K562 (cell line): ENCODE measurements around the gene A2ML1. TPM values are rescaled to one million over a fixed set of nuclear protein-coding genes. Genes with fewer than 3 reads are reported as not detected.
A peak's percentile ranks its signal among the peaks of the same experiment; 100 is the strongest.

ENCODE experiments used
- ATF7 ChIP-seq: fragments of 450-650 bp; IDR thresholded peaks from 2 replicates; pipeline ENCODE4 v1.7.1; 2014; ENCODE audit warnings: mild to moderate bottlenecking, moderate library complexity
- BHLHE40 ChIP-seq: IDR thresholded peaks from 2 replicates; pipeline ENCODE4 v1.6.1; 2011; ENCODE audit warnings: low read length, improper control_type of control experiment
- CBX3 ChIP-seq, 2 experiments: IDR thresholded peaks; 1 replicate in 1 of 2; 2 replicates in 1 of 2; pipeline ENCODE4 v1.6.1; 2012; ENCODE audit warnings: inconsistent platforms in 2 of 2, low read length in 2 of 2, borderline replicate concordance in 1 of 2, control low read depth in 1 of 2
- E2F5 ChIP-seq: sonication (generic); formaldehyde crosslinking; IDR thresholded peaks from 2 replicates; pipeline ENCODE4 v1.8.0; 2022; ENCODE audit warnings: mild to moderate bottlenecking, missing genetic modification reagents
- GTF2A2 ChIP-seq: IDR thresholded peaks from 2 replicates; pipeline ENCODE4 v1.6.1; 2016; ENCODE audit warnings: mild to moderate bottlenecking, missing genetic modification characterization, missing compliant biosample characterization
- MCM2 ChIP-seq: fragments of 450-650 bp; IDR thresholded peaks from 2 replicates; pipeline ENCODE4 v1.6.1; 2017; ENCODE audit warnings: low read depth, mild to moderate bottlenecking
- MTA3 ChIP-seq: fragments of 450-650 bp; formaldehyde crosslinking; IDR thresholded peaks from 2 replicates; pipeline ENCODE4 v1.6.1; 2017; ENCODE audit warnings: mild to moderate bottlenecking, borderline replicate concordance
- NFRKB ChIP-seq: fragments of 450-650 bp; IDR thresholded peaks from 2 replicates; pipeline ENCODE4 v1.6.1; 2016; ENCODE audit warnings: low read depth
- SMARCA5 ChIP-seq: fragments of 450-650 bp; IDR thresholded peaks from 2 replicates; pipeline ENCODE4 v1.6.1; 2016
- TAL1 ChIP-seq: fragments of 450-650 bp; IDR thresholded peaks from 2 replicates; pipeline ENCODE4 v1.6.1; 2016; ENCODE audit warnings: mild to moderate bottlenecking
- TRIM28 ChIP-seq: fragments of 450-650 bp; IDR thresholded peaks from 2 replicates; pipeline ENCODE4 v1.6.1; 2017
- ZFX ChIP-seq: sonication (generic); formaldehyde crosslinking; IDR thresholded peaks from 2 replicates; pipeline ENCODE4 v1.8.0; 2022; ENCODE audit warnings: mild to moderate bottlenecking, missing genetic modification reagents, moderate library complexity
- ZNF407 ChIP-seq: fragments of 450-650 bp; IDR thresholded peaks from 2 replicates; pipeline ENCODE4 v1.6.1; 2016; ENCODE audit warnings: low read depth
- ZNF592 ChIP-seq: fragments of 450-650 bp; IDR thresholded peaks from 2 replicates; pipeline ENCODE4 v1.6.1; 2017; ENCODE audit warnings: antibody characterized with exemption, mild to moderate bottlenecking
- ZNF79 ChIP-seq: fragments of 250-450 bp; sonication (Bioruptor Pico); IDR thresholded peaks from 2 replicates; pipeline ENCODE4 v1.4.0; 2020; ENCODE audit warnings: low read depth, mild to moderate bottlenecking, moderate library complexity
- polyA plus RNA-seq, 8 experiments: library from polyadenylated mRNA; depleted of rRNA in 4 of 8; stranded (reverse) in 5 of 8; unstranded in 3 of 8; fragments of >200 nt; fragmentation: Nextera tagmentation in 2 of 8; fragmentation: Illumina TruSeq in 1 of 8; extraction: Ambion mirVana in 2 of 8; extraction: Trizol in 1 of 8; gene quantifications; 2 replicates each; pipeline versions ENCODE4 v1.2.1 to v1.2.3, GENCODE V29; 2011 to 2014; ENCODE audit warnings: inconsistent platforms in 1 of 8, missing spikeins in 1 of 8
- total RNA-seq, 7 experiments: library from RNA; depleted of rRNA in 6 of 7; stranded (reverse); fragments of >200 nt in 6 of 7; fragmentation: Illumina TruSeq in 2 of 7; extraction: Trizol in 2 of 7; gene quantifications; 2 replicates each; pipeline versions ENCODE4 v1.2.1 to v1.2.3, GENCODE V29; 2011 to 2021; ENCODE audit warnings: low replicate concordance in 1 of 7

A2ML1 gene
- total and polyA plus RNA-seq, 9 of the 15 experiments (the other 6 are each of a cell fraction or from before 2014, with no cell fraction given): 0.04 to 0.47 (median 0.13) TPM

- TF ChIP-seq E2F5 (CRISPR knock-in tag) (no peak), NFRKB (0 out of 2 replicates have a peak, but pooled peaks have one; percentile 60), ZFX (CRISPR knock-in tag) (no peak), TRIM28 (no peak), MTA3 (no peak), ZNF407 (no peak), ATF7 (no peak), MCM2 (no peak), SMARCA5 (peak; percentile 63), ZNF79 (CRISPR knock-in tag) (no peak), CBX3 (IDR thresholded peaks at IDR 0.05; ENCODE audit: borderline replicate concordance in 1 of 2, low read length in 2 of 2) (no peak), ZNF592 (peak; percentile 77), TAL1 (no peak), BHLHE40 (no peak), GTF2A2 (tag) (0 out of 2 replicates have a peak, but pooled peaks have one; percentile 30)
These were observed 64.3 kb downstream of the A2ML1 start (continued) for GRCh38 chr12:8886502-8887284.
